C4-2B (cell line): ENCODE data around the gene WDR11.

Source experiments
- H3K27ac ChIP-seq: fragments of 450-650 bp; 2 replicates; pipeline ENCODE4 v1.5.1; 2017
- CTCF ChIP-seq: fragments of 450-650 bp; conservative IDR thresholded peaks from 2 replicates; pipeline ENCODE4 v1.5.1; 2017; ENCODE audit warnings: mild to moderate bottlenecking
- ZFX ChIP-seq: fragments of 450-650 bp; IDR thresholded peaks from 2 replicates; pipeline ENCODE4 v1.6.1; 2017

The WDR11 gene

GRCh38 chr10:120940299-120940900, 89.2 kb downstream of the WDR11 start:
- H3K27ac ChIP-seq: no peak overlapping the region
- TF ChIP-seq ZFX (no peak), CTCF (no peak; the same call in 1 of the 2 replicates)

GRCh38 chr10:120941501-120941900, 90.3 kb downstream of the WDR11 start:
- H3K27ac ChIP-seq: no peak overlapping the region
- TF ChIP-seq ZFX (no peak), CTCF (no peak)

GRCh38 chr10:120942806-120943413, 91.7 kb downstream of the WDR11 start:
- H3K27ac ChIP-seq: no peak overlapping the region

GRCh38 chr10:120943542-120943941, 92.4 kb downstream of the WDR11 start:
- no peak overlapping the region for H3K27ac ChIP-seq
- TF ChIP-seq ZFX (no peak), CTCF (no peak)

More at GRCh38 chr10:120942806-120943413, 91.7 kb downstream of the WDR11 start:
- TF ChIP-seq ZFX: no peak
- TF ChIP-seq CTCF: peak; percentile 92

GRCh38 chr10:120944586-120945125, 93.5 kb downstream of the WDR11 start:
- no peak overlapping the region for H3K27ac ChIP-seq
- TF ChIP-seq ZFX (no peak), CTCF (no peak)

GRCh38 chr10:120945182-120945581, 94.0 kb downstream of the WDR11 start:
- no peak for TF ChIP-seq ZFX
- no peak for TF ChIP-seq CTCF
- H3K27ac ChIP-seq: peak overlapping the region; percentile 74

GRCh38 chr10:120945801-120946302, 94.7 kb downstream of the WDR11 start:
- H3K27ac ChIP-seq: peak overlapping the region; percentile 74
- TF ChIP-seq ZFX: no peak
- TF ChIP-seq CTCF: no peak
